IPS-15b (cell line): ENCODE data around the gene ENPP1.

Experiments used
- H3K27me3 ChIP-seq: one replicate; pipeline ENCODE4 v1.6.1; 2013; ENCODE audit warnings: low read length; ENCODE audit not compliant: control insufficient read depth, insufficient read depth
- H3K36me3 ChIP-seq: one replicate; pipeline ENCODE4 v1.6.1; 2013; ENCODE audit warnings: low read length; ENCODE audit not compliant: control insufficient read depth, insufficient read depth
- H3K4me1 ChIP-seq: one replicate; pipeline ENCODE4 v1.6.1; 2013; ENCODE audit warnings: mild to moderate bottlenecking, low read length; ENCODE audit not compliant: control insufficient read depth, insufficient read depth
- H3K4me3 ChIP-seq: one replicate; pipeline ENCODE4 v1.5.1; 2013; ENCODE audit warnings: low read depth, low read length
- H3K9ac ChIP-seq: one replicate; pipeline ENCODE4 v1.6.1; 2013; ENCODE audit warnings: low read depth, mild to moderate bottlenecking, low read length
- H3K9me3 ChIP-seq: one replicate; pipeline ENCODE4 v1.6.1; 2013; ENCODE audit warnings: mild to moderate bottlenecking, low read length; ENCODE audit not compliant: control insufficient read depth, insufficient read depth

Gene ENPP1

GRCh38 chr6:131807644-131808459 lies at the start of gene ENPP1:
Gene ENPP1 (plus strand): TSS chr6:131808020. CDS start chr6:131808036, 16 bp downstream.
- H3K4me1 ChIP-seq, result peaks cover 7% of the 10 kb centered on the region
- peak within 1 kb of the TSS; percentile 72 for H3K4me3 ChIP-seq
- H3K9ac ChIP-seq, result no peak within 1 kb of the TSS
- H3K36me3 ChIP-seq, result no peaks in the 10 kb centered on the region
- H3K9me3 ChIP-seq, result no peaks in the 10 kb centered on the region
- H3K27me3 ChIP-seq, result peaks cover 13% of the 10 kb centered on the region

GRCh38 chr6:131758920-131759319 lies 48.9 kb upstream of the ENPP1 start:
- Histone ChIP-seq H3K36me3 (no peaks in the 10 kb centered on the region), H3K9me3 (no peaks in the 10 kb centered on the region), H3K4me1 (no peaks in the 10 kb centered on the region), H3K9ac (no peak overlapping the region), H3K27me3 (peaks cover 3% of the 10 kb centered on the region), H3K4me3 (no peak overlapping the region)

DNA sequence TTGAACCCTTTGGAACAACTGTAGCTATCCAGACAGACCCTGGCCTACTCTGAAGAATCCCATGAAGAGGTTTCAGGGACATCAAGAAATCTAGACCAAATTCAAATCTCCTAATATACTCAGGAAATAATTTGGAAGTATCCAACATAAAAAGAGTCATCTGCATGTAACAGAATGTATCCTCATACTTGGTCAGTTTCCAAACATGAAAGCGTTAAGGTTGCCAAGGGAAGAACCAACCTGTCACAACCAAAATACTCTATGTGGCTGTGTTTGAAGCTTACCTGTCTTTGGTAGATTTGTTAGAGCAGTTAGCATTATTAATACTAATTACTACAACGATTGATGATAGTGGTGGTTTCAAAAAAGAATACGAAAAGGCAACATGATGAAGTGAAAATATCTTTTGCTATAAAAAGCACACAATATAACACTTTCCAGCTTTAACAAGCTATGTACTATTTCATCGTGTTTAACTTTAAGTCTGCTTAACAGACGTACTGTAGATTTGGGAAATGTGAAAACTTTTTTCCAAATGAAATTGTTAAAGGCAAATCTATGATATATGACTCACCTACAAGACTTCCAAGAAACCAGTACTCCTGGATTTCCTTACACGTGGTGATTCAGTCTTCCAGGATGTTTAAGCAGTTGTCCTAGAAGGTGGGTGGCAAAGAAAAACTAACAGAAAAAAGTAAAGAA lies 46.6 kb upstream of the ENPP1 start:
- Histone ChIP-seq H3K36me3 (no peaks in the 10 kb centered on the region), H3K27me3 (no peaks in the 10 kb centered on the region), H3K4me3 (no peak overlapping the region), H3K9ac (no peak overlapping the region), H3K4me1 (no peaks in the 10 kb centered on the region), H3K9me3 (no peaks in the 10 kb centered on the region)

GRCh38 chr6:131761762-131762067 lies 46.1 kb upstream of the ENPP1 start:
- Histone ChIP-seq H3K27me3 (no peaks in the 10 kb centered on the region), H3K4me1 (no peaks in the 10 kb centered on the region), H3K36me3 (no peaks in the 10 kb centered on the region), H3K9me3 (no peaks in the 10 kb centered on the region), H3K9ac (no peak overlapping the region), H3K4me3 (no peak overlapping the region)

- no peaks in the 10 kb centered on the region for H3K36me3 ChIP-seq
- H3K9ac ChIP-seq, result no peak overlapping the region
- H3K4me1 ChIP-seq, result no peaks in the 10 kb centered on the region
- H3K27me3 ChIP-seq, result no peaks in the 10 kb centered on the region
- H3K9me3 ChIP-seq, result no peaks in the 10 kb centered on the region
- no peak overlapping the region for H3K4me3 ChIP-seq
Measured at GRCh38 chr6:131762984-131763383, 44.8 kb upstream of the ENPP1 start.

- H3K4me1 ChIP-seq, result no peaks in the 10 kb centered on the region
- no peak overlapping the region for H3K4me3 ChIP-seq
- H3K9me3 ChIP-seq, result no peaks in the 10 kb centered on the region
- H3K36me3 ChIP-seq, result no peaks in the 10 kb centered on the region
- H3K9ac ChIP-seq, result no peak overlapping the region
- no peaks in the 10 kb centered on the region for H3K27me3 ChIP-seq
Measured at GRCh38 chr6:131763749-131764148, 44.1 kb upstream of the ENPP1 start.

DNA sequence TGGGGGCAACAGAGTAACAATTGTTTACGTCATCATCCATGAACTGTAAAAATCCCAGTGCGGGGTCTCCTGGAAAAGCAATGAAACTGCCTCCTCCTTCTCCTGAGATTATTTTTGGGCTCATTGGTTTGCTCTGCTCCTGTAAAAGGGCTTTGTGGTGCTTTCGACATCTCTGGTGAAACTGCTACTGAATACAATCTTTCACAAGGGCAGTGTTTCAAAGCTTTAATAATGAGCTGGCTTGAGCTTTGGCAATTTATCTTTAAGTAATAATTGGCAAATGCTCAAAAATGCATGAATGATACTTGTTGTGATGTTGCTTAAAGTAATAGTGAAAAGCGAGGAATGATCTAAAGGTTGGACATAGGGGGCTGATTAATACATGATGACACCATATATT lies 43.5 kb upstream of the ENPP1 start:
- H3K4me3 ChIP-seq, result no peak overlapping the region
- no peak overlapping the region for H3K9ac ChIP-seq
- H3K9me3 ChIP-seq, result no peaks in the 10 kb centered on the region
- no peaks in the 10 kb centered on the region for H3K4me1 ChIP-seq
- no peaks in the 10 kb centered on the region for H3K36me3 ChIP-seq
- no peaks in the 10 kb centered on the region for H3K27me3 ChIP-seq

DNA sequence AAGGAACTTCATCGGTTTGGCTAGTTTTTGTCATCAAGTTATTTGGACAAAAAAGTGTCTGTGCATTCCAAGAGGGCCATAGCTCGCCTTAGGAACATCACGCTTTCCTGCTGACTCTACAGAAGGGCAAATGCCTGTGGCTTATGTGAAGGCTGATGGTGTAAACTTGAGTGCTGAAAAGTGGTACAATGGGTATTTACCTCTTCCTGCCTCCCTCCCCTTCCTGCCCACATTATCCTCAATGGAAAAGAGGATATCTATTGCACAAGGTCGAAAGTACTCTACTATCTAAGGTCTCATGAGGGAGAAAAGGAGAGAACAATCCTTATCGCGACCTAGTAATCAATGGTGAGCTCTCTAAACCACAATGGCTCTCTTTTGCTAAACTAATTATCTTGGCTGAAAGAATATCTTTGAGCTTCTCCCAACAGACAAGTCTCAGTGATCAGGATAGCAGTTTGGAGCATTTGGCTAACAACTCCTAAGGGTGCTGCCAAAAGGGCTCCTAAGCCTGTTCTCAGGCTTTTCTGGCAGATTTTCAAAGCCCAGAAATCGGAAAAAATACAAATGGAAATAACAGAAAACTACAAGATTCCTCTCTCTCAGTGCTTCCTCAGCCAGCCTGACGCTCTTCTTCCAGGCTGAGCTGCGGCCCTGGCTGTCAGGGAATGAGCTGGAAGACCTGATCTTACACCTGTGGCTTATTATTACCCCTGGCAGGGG lies 42.6 kb upstream of the ENPP1 start:
- no peak overlapping the region for H3K9ac ChIP-seq
- H3K36me3 ChIP-seq, result no peaks in the 10 kb centered on the region
- H3K27me3 ChIP-seq, result no peaks in the 10 kb centered on the region
- no peak overlapping the region for H3K4me3 ChIP-seq
- H3K4me1 ChIP-seq, result no peaks in the 10 kb centered on the region
- no peaks in the 10 kb centered on the region for H3K9me3 ChIP-seq

DNA sequence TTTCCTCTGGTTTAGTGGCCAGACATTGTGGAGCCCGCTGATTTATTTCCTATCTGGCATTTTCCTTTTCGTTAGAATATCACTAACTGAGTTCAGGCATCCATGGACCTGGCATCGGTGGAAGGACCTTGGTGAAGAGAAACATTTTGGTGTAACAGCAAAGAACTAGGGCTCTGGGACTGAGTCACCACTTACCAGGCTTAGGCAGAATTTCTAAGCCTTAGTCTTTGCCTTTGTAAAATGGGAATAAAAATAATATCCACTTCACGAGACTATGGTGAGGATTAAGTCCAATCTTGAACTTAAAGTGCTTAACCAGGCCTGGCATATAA lies 42.0 kb upstream of the ENPP1 start:
- no peaks in the 10 kb centered on the region for H3K9me3 ChIP-seq
- H3K9ac ChIP-seq, result no peak overlapping the region
- no peaks in the 10 kb centered on the region for H3K36me3 ChIP-seq
- H3K4me3 ChIP-seq, result no peak overlapping the region
- H3K4me1 ChIP-seq, result no peaks in the 10 kb centered on the region
- no peaks in the 10 kb centered on the region for H3K27me3 ChIP-seq

GRCh38 chr6:131766631-131767030 lies 41.2 kb upstream of the ENPP1 start:
- no peaks in the 10 kb centered on the region for H3K9me3 ChIP-seq

DNA sequence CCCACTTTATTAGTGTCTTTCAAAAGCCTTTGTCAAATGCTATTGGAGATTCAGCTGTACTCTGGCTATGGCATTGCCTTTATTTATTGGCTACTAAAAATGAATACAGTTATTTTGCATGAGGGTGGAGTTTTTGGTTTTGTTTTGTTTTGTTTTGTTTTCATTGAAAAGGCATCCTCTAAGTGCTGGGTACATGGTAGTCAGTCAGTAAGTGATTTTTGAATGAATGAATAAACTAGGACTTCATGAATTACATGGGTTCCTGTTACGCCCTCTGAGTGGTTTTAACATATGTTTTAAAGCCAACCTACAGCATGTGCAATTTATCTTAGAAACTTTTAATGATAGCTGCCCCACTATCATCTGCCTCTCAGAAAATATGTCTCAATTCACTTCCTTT lies 38.9 kb upstream of the ENPP1 start:
- H3K27me3 ChIP-seq, result no peaks in the 10 kb centered on the region
- H3K4me1 ChIP-seq, result no peaks in the 10 kb centered on the region
- no peak overlapping the region for H3K9ac ChIP-seq
- no peak overlapping the region for H3K4me3 ChIP-seq
- H3K36me3 ChIP-seq, result no peaks in the 10 kb centered on the region
- no peaks in the 10 kb centered on the region for H3K9me3 ChIP-seq

More at GRCh38 chr6:131766631-131767030, 41.2 kb upstream of the ENPP1 start:
- Histone ChIP-seq H3K4me3 (no peak overlapping the region), H3K27me3 (no peaks in the 10 kb centered on the region), H3K36me3 (no peaks in the 10 kb centered on the region), H3K4me1 (no peaks in the 10 kb centered on the region), H3K9ac (no peak overlapping the region)
